GM19452 (cell line): Measurements from ENCODE around the gene HECTD2.

Source experiments
- ATAC-seq: cut with Tn5 transposase; IDR thresholded peaks from one replicate; pipeline ENCODE4 v1.9.1; 2021; ENCODE audit not compliant: unreplicated experiment

HECTD2 gene

GRCh38 chr10:91465261-91465660 is 55.1 kb downstream of the HECTD2 start:
- ATAC-seq, result no peak

DNA sequence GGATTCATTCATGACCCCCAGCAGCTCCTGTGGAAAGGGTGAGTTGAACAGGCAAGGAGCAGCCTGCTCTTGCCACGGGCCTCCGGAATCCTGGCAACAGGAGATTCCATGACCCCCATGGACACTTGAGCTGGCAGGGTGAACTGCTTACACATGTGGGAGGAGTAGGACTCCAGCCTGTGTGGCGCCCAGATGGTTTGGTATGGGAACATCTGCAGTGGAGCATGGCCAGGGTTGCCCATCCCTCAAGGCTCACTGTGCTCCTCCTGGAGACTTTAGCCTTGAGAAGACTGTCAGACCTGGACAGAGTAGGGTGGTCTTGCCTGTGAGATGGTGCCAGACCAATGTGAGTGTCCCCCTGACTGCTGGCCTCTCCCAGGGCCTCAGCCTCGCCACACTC is 57.0 kb downstream of the HECTD2 start:
- ATAC-seq, result no peak

DNA sequence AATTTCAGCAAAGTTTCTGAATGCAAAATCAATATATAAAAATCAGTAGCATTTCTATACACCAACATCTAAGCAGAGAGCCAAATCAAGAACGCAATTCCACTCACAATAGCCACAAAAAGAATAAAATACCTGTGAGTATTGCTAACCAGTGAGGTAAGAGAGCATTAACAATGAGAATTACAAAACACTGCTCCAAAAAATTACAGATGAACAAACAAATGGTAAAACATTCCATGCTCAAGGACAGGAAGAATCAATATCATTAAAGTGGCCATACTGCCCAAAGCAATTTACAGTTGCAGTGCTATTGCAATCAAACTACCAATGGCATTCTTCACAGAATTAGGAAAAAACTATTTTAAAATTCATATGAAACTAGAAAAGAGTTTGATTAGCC is 61.5 kb downstream of the HECTD2 start:
- no peak for ATAC-seq

GRCh38 chr10:91472911-91473310 is 62.8 kb downstream of the HECTD2 start:
- no peak for ATAC-seq

GRCh38 chr10:91474009-91474408 is 63.9 kb downstream of the HECTD2 start:
- no peak for ATAC-seq

DNA sequence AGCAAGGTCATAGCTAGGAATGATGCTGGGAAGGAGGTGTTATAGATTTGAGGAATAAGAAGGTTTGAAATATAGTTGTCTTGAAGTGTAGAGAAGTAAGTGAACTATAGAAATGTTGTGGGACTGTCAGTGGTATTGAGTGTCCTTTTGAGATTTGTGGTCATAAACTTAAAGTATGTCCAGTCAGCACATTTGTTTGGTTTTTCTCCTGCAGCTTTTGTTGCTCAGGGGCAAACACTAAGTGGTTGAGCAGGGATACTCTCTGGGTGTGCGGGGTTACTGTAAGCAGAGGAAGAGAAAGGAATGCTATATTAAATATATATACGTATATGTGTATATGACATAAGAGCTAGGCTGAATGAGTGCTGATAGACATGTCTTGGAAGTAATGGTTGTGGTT is 67.1 kb downstream of the HECTD2 start:
- ATAC-seq, result no peak

GRCh38 chr10:91479583-91479982 is 69.4 kb downstream of the HECTD2 start:
- ATAC-seq, result no peak

DNA sequence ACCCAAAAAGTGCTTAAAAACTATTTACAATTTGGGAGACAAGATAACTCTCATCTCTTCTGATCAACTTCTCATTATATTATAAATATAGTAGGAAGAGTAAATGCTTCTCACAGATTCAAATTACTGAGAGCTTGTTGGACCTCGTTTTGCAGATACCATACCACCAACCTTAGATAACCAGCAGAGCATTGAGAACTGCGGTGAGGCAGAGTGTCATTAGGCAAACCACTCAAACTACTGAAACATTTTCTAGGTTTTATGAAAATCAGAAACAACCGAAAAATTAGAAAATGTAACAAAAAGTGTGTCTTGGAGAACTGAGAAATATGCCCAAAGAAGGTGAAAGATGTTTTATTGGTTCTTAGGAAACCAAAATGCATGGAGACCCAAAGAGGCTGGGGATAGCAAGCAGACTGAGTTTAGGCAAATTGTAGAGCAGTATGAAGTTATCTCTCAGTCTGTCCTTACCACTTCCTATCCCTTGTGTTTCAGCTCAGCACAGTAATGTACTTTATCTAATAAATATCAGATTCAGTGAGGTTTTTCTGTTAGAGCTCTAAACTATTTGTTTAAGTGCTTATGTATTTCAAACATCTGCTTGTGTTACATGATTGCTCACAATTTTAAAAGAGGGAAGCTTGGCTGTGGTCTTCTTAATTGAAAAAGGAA is 77.9 kb downstream of the HECTD2 start:
- no peak for ATAC-seq

DNA sequence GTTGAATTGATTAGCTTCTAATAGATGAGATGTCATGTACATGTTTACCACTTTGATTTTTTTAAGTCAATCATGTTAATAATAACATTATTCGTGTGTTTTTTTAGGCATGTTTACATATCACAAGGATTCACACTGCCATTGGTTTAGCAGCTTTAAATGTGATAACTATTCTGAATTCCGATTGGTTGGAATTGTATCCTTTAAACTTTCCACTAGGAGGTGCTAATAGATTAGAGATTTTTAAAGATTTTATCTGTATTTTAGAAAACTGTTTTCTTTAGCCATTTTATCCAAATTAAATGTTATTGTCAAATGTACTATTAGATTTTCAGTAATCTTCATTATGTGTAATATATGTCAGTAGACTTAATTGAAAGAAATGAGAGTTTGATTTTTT is 83.2 kb downstream of the HECTD2 start:
- no peak for ATAC-seq

DNA sequence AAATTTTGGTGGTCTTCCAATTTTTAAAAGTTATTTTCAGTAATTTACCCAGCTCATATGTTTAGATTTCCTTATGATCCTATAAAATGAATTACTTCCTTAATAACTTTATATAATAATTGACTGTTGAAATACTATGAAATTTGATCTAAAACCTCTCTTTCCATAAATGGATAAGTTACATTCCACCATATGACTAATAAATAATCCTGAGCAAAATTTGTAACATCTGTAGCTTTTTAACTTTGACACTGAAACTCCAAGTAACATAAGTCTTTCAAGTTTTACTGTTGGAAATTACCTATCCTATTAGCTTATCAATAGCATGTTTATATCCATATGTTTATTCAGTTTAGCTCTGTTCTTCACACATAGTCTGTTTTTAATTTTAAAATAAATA is 85.3 kb downstream of the HECTD2 start:
- ATAC-seq, result no peak

DNA sequence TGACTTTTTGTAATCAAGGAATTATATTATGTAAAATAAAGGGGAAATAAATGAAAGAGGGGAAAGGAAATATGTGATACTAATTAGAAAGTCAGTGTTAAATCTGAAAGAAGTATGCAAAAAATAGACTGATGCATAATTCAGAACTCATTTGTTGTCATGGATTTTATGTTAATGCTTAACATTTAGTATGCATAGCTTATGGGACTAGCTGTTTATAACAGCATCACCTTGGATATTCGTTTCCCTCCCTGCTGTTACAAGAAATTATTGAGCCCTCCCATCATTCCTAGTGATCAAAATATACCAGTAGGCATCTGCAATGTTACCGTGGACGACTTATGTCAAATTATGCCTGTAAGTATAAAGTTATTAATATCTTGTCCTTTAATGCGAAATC is 85.9 kb downstream of the HECTD2 start:
- no peak for ATAC-seq

DNA sequence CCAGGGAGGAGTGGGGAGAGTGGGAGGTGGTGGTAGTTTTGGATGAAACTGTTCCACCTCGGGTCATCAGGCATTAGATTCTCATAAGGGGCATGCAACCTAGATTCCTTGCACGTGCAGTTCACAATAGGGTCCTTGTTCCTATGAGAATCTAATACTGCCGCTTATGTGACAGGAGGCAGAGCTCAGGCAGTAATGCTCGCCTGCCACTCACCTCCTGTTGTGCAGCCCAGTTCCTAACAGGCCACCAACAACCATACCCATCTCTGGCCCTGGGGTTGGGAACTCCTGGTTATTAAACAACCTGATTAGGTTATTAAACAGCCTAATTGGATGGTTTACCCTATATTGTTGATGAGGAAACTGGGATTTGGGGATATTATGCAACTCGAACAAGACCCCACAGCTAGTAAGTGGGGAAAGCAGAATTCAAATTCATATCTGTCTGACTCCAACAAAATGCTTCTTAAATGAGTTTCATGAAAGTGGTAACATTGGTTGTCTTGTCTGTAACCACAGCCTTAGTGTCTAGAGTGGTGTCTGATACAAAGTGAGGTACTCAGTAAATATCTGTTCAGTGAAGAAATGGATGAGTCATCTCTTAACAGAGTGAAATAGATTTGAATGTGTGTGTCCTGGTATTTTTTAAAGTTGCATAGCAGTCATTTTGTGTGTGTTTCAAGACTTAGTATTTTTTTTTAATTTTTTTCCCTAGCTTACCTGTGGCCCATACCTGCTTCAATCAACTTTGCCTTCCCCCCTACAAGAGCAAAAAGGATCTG is 101.6 kb downstream of the HECTD2 start:
- ATAC-seq, result no peak

DNA sequence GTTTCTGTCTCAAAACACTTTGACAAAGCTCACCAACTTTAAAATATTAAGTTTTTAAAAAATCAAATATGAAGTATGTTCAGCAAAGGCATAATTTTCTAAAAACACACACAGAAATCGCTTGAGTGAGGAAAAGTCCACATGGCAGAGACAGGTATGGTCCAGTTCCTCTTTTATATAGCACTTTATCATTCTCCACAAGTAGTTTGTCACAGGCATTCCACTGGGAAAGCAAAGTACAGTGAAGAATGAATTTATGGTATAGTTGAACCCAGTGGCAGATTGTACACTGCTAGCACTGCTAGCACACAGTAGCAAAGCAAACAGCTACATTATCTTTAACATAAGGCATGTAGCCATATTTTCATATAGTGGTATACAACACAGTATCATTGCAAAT is 102.3 kb downstream of the HECTD2 start:
- ATAC-seq, result no peak

DNA sequence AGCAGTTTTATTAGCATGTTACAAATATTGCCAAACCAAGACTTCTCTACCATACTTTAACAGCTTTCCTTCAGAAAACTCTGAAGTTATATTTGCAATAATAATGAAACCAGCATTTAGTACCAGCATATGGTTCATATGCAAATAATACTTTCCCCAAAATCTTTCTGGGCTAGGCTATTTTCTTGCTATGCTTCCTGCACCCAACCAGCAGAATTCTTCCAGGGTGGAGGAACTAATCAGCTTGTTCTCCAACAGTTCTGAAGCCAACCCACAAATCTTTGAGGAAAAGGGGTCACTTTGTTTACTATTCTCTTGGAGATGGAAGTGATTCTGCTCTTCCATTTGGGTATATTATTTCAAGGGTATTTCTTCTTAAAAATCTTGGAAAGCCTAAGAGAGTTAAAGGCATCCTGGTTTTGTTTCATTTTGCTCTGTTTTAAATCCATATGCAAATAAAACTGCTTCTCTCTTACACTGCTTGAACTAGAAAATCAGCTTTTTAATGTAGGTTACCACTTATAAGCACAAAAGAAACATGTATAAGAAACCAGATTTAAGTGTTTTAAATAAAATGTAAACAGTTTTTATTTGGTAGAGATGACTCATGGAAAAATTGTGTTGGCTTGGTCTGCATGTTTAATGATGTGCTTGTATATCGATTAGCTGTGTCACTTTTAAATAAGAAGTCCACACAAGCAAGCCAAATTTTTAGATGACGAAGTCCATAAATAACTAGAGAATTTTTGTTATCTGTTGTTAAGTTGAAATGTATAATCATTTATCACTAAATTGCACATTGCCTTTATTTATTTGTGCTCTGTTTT is 103.7 kb downstream of the HECTD2 start:
- no peak for ATAC-seq

DNA sequence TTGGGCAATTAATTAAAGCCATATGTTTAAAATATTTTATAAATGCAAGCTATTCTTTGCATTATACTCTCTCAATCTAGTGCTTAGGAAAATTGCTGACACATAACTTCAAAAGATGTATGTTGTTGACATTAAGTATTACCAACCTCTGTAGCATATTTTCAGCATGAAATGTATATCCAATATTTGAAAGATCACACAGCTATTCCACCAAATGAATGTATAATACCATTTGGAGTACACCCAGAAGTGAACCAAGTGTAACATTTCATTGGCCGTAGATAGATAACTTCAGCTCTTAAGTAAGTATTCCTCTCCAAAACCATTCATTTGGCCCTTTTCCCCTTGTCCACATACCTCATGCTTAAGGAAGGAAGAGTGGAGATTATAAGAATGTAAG is 104.6 kb downstream of the HECTD2 start:
- ATAC-seq, result no peak

- no peak for ATAC-seq
Measured at GRCh38 chr10:91517394-91517793, 107.2 kb downstream of the HECTD2 start.

GRCh38 chr10:91519899-91520514 is 109.9 kb downstream of the HECTD2 start:
- ATAC-seq, result no peak

DNA sequence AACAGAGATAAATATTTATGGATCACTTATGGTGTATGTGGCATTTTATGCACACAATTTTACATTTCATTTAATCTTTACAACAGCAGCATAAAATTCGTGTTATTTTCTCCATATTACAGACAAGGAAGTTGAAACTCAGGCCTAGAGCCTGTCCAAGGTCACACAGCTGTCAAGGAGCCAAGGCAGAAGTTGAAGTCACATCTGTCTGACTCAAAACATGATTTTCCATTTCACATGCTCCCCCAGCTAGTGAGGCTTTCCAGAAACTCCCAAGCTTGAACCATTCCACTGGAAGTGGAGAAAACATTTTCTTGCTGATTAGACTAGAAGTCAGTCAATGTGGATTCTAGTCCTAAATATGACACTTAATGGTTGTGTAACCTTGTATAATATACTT is 110.5 kb downstream of the HECTD2 start:
- ATAC-seq, result no peak

GRCh38 chr10:91521439-91521838 is 111.3 kb downstream of the HECTD2 start:
- no peak for ATAC-seq

GRCh38 chr10:91525896-91526712 is 116.0 kb downstream of the HECTD2 start:
- ATAC-seq, result no peak

- no peak for ATAC-seq
Measured at GRCh38 chr10:91528080-91528479, 117.9 kb downstream of the HECTD2 start.
